ENCODE measurements around the gene NECTIN1. TPM values are rescaled to one million over a fixed set of nuclear protein-coding genes. Genes with fewer than 3 reads are reported as not detected.

The NECTIN1 gene
- total RNA-seq, 1 experiment from 2014 or later = 3.0 TPM

DNA sequence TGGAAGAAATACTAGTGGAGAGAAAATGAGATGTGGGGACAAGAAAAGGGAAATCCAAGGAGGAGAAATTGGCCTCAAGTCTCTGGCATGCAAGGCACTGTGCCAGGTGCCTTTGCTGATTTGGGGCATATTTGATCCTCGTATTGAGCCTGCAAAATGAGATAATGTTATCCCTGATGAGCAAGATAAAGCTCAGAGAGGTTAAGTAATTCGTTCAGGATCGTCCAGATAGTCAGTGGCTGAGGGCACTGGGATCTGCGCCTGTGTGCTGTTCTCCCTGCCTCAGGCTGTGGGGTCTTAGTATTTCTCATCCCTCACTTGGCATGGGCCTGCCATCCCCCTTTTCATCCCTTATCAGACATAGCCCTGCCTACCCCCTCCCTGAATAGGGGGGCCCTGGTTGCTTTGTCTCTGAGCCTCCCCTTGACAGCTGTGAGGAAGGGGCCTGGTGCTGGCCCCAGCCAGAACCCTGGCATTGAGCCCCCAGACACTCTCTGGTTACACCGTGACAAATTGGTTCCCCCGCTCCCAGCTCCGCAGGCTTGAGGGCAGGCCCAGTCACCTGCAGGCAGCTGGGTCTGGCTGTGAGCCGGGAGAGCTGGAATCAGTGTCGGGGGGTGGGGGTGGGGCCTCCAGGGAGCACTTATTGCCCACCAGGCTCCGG is 85.7 kb downstream of the NECTIN1 start:
- DNase-seq (ENCODE audit: low spot score) = no peak

DNA sequence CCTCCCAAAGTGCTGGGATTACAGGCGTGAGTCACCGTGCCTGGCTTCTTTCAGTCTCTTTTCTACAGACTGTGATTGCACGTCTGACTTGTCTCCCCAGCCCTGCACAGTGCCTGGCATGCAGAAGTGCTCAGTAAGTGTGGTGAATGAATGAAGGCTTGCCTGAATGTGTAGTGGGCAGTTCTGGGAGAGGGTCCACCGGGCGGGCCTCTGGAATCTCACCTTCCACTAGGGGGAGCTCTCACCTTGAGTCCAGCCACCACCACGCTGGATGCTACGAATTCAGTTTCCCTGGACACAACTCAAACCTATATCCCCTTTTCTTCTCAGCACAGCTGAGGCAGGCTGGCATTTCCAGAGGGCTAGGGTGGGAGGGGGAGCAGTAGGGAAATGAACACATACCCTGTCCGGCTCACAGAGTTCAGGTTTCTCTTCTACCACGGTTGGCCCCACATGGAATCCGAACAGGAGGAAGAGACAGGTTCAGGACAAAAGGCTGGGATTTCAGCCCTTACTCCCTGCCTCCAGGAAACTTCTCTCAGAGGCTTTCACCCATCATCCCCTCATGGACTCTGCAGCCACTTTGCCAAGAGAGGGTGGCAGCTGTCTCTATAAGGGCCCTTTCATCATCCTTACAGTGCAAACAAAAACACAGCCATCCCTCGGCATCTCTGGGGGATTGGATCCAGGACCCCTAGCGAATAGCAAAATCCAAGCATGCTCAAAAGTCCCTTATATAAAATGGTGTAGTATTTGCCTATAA is 86.8 kb downstream of the NECTIN1 start:
- no peak for DNase-seq (ENCODE audit: low spot score)

GRCh38 chr11:119640541-119640940 is 88.5 kb downstream of the NECTIN1 start:
- DNase-seq (ENCODE audit: low spot score) = no peak

DNA sequence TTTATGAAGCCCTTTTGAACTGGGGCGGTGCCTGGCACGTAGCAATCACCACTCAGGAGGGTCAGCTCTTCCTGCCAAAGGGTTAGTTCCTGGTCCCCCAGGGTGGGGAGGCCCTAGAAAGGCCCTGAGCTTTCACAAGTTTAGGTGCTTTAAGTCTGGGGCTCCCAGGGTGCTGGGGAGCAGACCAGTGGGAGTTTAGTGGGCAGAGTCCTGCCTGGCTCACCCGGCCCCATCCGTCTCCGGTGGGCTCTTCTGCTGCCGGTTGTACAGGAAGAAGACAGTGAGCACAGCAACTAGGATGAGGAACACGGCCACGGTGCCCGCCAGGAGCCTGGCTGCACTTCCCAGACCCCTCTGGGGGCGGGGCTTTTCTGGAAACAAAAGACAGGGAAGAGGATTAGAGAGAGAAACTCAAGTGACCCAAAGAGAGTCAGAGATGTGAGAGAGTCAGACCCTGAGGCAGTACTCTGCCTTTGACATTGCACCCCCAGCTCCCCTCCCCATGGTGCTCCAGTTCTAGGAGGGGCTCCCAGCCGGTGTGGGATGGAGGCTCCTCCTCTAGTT is 89.3 kb downstream of the NECTIN1 start:
- DNase-seq (ENCODE audit: low spot score) = no peak

DNA sequence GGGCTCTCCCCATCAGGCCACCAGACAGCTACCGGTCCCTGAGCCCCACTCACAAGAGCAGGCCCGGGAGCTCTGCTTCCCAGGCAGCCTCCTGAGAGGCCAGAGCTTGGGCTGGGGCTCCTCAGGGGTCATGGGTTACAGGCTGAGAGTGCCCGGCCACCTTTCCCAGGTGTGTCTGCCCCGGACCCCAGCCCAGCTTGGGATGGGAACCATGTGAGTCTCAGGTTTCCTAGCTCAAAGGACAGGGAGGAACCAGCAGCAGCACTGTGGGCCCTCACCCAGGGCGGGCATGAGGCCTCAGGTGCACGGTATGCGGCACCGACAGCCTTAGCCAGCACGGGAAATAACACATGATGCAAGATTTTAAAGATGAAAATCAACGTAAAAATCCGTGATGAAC is 90.1 kb downstream of the NECTIN1 start:
- no peak for DNase-seq (ENCODE audit: low spot score)

GRCh38 chr11:119637481-119637880 is 91.5 kb downstream of the NECTIN1 start:
- DNase-seq (ENCODE audit: low spot score) = no peak

DNA sequence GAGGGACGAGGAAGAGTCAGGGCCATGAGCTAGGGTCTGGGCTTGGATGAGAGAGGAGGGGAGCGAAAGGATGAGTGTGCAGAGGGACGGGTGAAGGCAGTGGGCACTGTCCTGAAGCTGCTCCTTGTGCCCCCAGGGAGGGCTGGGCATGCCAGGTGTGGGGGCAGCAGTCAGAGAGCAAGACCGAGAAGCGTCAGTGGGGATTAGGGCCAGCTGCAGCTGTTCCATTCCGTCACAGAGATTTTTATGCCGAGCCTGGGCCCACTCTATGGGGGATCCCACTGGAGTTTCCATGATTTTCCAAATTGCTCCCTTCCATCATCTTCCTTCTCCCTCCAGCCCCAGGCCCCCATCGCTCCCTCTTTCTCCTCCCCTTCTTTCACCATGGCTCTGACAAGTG is 93.2 kb downstream of the NECTIN1 start:
- DNase-seq (ENCODE audit: low spot score) = no peak

DNA sequence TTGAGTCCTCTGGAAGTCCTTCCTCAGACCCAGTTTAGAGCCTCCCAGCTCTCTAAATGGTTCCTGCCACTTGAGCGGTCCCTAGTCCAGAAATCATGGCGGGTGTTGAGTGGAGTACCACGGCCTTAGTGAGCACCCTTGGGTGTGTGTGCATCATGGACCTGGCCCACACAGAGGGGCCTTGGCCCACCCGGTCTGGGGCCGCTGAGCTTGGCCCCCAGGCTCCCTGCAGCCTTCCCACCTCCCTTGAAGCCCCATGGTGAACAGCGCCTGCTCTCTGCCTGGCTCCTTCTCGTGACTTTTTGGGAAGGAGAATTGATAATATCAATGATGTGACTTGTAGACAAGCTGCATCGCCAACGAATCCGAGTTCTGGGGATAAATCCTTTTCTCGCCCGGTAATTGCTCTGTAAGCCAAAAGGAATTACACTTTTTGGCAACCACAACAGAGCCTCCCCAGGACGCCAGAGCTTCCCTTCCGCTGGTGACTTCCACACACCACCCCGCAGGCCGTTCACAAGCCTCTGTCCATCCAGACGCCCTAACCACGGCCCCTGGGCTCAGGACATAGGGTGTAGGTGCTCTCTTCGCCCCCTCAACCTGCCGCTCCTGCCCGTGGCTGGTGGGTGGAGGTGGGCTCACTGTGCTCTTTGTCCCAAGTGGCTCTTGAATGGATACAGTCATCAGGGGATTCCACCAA is 93.8 kb downstream of the NECTIN1 start:
- DNase-seq (ENCODE audit: low spot score) = no peak

DNA sequence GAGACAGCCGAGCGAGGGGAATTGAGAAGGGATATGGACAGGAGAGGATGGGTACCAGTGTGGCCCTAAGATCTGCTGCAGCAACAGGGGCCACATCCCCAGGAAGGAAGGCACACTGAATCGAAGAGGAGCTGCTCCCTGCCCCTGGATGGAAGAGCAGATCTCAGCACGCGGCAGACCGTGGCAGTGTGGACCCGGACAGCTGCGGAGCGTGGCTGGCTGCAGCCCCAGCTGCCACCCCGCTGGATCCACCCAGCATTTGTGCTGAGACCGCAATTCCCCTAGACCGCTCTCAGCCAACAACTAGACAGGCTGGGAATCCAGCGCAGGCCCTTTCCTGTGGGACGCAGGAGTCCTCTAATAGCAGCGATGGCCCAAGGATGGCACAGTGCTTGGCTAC is 94.7 kb downstream of the NECTIN1 start:
- no peak for DNase-seq (ENCODE audit: low spot score)

DNA sequence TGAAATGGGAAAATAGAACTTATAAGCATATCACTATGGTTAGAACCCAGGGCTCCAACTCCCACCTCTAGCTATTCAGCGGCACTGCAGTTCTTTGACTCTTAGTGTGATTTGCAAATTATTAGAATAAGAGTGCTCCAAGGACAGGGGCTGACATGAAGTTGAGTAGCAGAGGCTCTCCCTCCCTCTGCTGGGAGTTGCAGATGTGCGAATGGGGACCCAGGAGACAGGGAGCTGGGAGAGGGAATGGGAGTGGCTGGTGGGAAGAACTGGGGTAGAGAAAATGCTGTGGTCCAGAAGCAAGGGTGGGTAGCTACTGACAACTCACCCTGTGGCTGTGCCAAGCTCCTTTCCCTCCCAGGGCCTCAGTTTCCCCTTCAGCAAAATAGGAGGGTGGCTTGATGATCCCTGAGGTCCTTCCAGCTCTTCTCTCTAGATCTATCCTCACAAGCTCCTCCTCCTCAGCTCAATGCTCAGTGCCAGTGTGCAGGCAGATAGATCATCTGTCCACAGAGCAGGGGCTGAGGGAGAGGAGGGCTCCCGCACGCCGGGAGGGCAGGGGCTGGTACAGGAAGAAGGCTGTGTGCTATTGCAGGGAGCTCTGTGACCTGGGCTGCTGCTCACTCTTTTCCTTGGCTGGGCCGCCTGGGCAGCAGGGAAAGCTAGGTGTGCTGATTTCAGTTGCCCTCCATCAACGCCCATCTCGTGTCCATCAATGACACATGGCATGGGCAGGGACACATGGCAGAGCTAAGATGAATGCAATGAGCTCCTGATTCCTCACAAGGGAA is 99.0 kb downstream of the NECTIN1 start:
- DNase-seq (ENCODE audit: low spot score) = no peak

- no peak for DNase-seq (ENCODE audit: low spot score)
Measured at GRCh38 chr11:119629085-119629484, 99.9 kb downstream of the NECTIN1 start.

GRCh38 chr11:119627286-119627685 is 101.7 kb downstream of the NECTIN1 start:
- no peak for DNase-seq (ENCODE audit: low spot score)

- no peak for DNase-seq (ENCODE audit: low spot score)
Measured at GRCh38 chr11:119626871-119627270, 102.1 kb downstream of the NECTIN1 start.

- DNase-seq (ENCODE audit: low spot score) = no peak
Measured at GRCh38 chr11:119626197-119626841, 102.7 kb downstream of the NECTIN1 start.

- DNase-seq (ENCODE audit: low spot score) = no peak
Measured at GRCh38 chr11:119625206-119625978, 103.6 kb downstream of the NECTIN1 start.

GRCh38 chr11:119624629-119625028 is 104.4 kb downstream of the NECTIN1 start:
- DNase-seq (ENCODE audit: low spot score) = no peak

GRCh38 chr11:119624102-119624615 is 104.8 kb downstream of the NECTIN1 start:
- DNase-seq (ENCODE audit: low spot score) = no peak

DNA sequence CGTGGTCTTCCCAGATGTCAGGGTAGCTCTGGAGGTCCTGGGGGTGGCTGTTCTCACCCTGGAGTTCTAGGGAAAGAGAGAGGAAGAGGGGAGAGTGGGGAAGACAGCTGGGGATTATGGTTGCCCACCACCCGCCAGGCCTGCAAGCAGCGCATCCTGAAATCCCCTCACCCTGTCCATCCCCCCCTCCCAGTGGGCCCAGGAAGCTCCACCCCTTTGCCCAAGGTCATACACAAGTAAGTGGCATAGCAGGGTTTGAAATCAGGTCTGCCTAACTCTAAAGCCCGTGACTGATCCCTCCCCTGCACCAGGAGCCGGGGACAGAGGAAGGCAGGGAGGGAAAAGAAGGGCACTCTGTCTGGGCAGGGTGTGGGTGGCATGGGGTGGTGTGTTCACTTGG is 105.3 kb downstream of the NECTIN1 start:
- no peak for DNase-seq (ENCODE audit: low spot score)

DNA sequence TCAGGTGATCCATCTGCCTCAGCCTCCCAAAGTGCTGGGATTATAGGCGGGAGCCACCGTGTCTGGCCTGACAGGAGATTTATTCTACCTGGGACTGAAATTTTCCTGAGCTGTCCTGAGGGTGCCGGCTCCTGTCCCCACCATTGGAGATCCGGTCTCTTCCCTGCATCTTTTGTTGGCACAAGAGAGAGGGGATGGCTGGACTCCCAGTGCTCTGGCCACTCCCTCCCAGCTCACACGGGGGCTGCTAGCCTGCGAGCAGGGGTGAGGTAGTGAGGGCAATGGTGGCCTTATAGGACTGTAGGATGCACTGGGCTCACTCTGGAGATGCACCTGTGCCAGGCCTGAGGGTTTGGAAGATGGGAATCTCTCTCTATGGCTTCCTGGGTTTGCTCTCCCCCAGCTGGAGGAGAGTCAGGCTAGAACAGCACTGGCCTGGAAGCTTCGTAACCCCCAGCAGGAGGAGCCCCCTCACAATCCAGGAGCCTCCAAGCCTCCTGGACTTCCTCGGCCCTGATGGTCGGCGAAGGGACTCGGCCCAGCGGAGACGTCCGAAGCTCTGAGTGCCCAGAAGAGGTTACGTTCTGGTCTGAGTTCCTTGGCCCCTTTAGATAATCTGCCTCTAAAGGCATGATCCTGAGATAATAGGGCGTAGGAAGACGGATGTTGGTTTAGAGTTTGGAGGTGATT is 106.4 kb downstream of the NECTIN1 start:
- no peak for DNase-seq (ENCODE audit: low spot score)

- DNase-seq (ENCODE audit: low spot score) = no peak
Measured at GRCh38 chr11:119619665-119620064, 109.3 kb downstream of the NECTIN1 start.

Data from A172 (cell line).